Measurements from ENCODE around the gene TMEM183A.

TMEM183A gene

GRCh38 chr1:203034422-203035110, 27.4 kb downstream of the TMEM183A start:
- TF ChIP-seq CTCF (IDR thresholded peaks at IDR 0.05; ENCODE audit: low read depth, low read length): no peak
- DNase-seq (ENCODE audit: extremely low read depth, low read depth): no peak

GRCh38 chr1:203035111-203036000, 28.2 kb downstream of the TMEM183A start:
- no peak for DNase-seq (ENCODE audit: extremely low read depth, low read depth)
- no peak for TF ChIP-seq CTCF (IDR thresholded peaks at IDR 0.05; ENCODE audit: low read depth, low read length)

GRCh38 chr1:203036135-203036534, 29.0 kb downstream of the TMEM183A start:
- TF ChIP-seq CTCF (IDR thresholded peaks at IDR 0.05; ENCODE audit: low read depth, low read length): no peak
- no peak for DNase-seq (ENCODE audit: extremely low read depth, low read depth)

- DNase-seq (ENCODE audit: extremely low read depth, low read depth): no peak
- no peak for TF ChIP-seq CTCF (IDR thresholded peaks at IDR 0.05; ENCODE audit: low read depth, low read length)
These were observed 29.4 kb downstream of the TMEM183A start for GRCh38 chr1:203036537-203036936.

- no peak for TF ChIP-seq CTCF (IDR thresholded peaks at IDR 0.05; ENCODE audit: low read depth, low read length)
These were observed 30.5 kb downstream of the TMEM183A start for GRCh38 chr1:203037509-203038190.

GRCh38 chr1:203038217-203038741, 31.1 kb downstream of the TMEM183A start:
- peak; percentile 22 for DNase-seq (ENCODE audit: extremely low read depth, low read depth)
- TF ChIP-seq CTCF (IDR thresholded peaks at IDR 0.05; ENCODE audit: low read depth, low read length): peak; percentile 20

More at GRCh38 chr1:203037509-203038190, 30.5 kb downstream of the TMEM183A start:
- no peak for DNase-seq (ENCODE audit: extremely low read depth, low read depth)

Data from AG09319 (cell line).